Fibroblast of peridontal ligament (primary cell): ENCODE data around the gene RNF220.
A peak's percentile ranks its signal among the peaks of the same experiment; 100 is the strongest.

Experiments used
- DNase-seq: peaks from one replicate; pipeline ENCODE4 v3.0.0-alpha.2; 2010; ENCODE audit errors: extremely low read depth

The RNF220 gene

GRCh38 chr1:44405031-44405797 lies at the start of gene RNF220:
RNF220 (plus strand) TSS chr1:44405255.
- DNase-seq = peak; percentile 76

- no peak for DNase-seq
Measured at GRCh38 chr1:44355582-44356305, 49.3 kb upstream of the RNF220 start.

GRCh38 chr1:44357710-44358109 lies 47.3 kb upstream of the RNF220 start:
- DNase-seq = no peak

- no peak for DNase-seq
Measured at GRCh38 chr1:44359234-44359935, 45.7 kb upstream of the RNF220 start.

- DNase-seq = peak; percentile 14
Measured at GRCh38 chr1:44361478-44361877, 43.6 kb upstream of the RNF220 start.

- DNase-seq = no peak
Measured at GRCh38 chr1:44366371-44366975, 38.6 kb upstream of the RNF220 start.

GRCh38 chr1:44367944-44368343 lies 37.1 kb upstream of the RNF220 start:
- DNase-seq = no peak

GRCh38 chr1:44368471-44369151 lies 36.4 kb upstream of the RNF220 start:
- DNase-seq = no peak

- no peak for DNase-seq
Measured at GRCh38 chr1:44371206-44371605, 33.8 kb upstream of the RNF220 start.

- DNase-seq = no peak
Measured at GRCh38 chr1:44375547-44375946, 29.5 kb upstream of the RNF220 start.

- DNase-seq = peak; percentile 59
Measured at GRCh38 chr1:44377925-44378784, 26.9 kb upstream of the RNF220 start.

- DNase-seq = no peak
Measured at GRCh38 chr1:44380666-44381177, 24.3 kb upstream of the RNF220 start.

- no peak for DNase-seq
Measured at GRCh38 chr1:44388551-44388950, 16.5 kb upstream of the RNF220 start.

GRCh38 chr1:44389437-44389836 lies 15.6 kb upstream of the RNF220 start:
- DNase-seq = no peak

GRCh38 chr1:44390277-44390676 lies 14.8 kb upstream of the RNF220 start:
- DNase-seq = peak; percentile 92

- no peak for DNase-seq
Measured at GRCh38 chr1:44401256-44402228, 3.5 kb upstream of the RNF220 start.

GRCh38 chr1:44405798-44406736 lies 1.0 kb downstream of the RNF220 start:
- DNase-seq = no peak
